H1 (cell line): ENCODE data around the gene TSPAN2. TPM values are rescaled to one million over a fixed set of nuclear protein-coding genes. Genes with fewer than 3 reads are reported as not detected.

Experiments used
- CTCF ChIA-PET: fragments of 300-600 bp; sonication (Branson Sonifier 250); formaldehyde crosslinking; loops from one replicate; lab custom pipeline; 2021; ENCODE audit not compliant: partially characterized antibody; lab: Charles Lee
- POLR2A ChIA-PET: fragments of 300-600 bp; sonication (Branson Sonifier 250); formaldehyde crosslinking; loops from one replicate; lab custom pipeline; 2021; ENCODE audit warnings: inconsistent platforms; ENCODE audit not compliant: partially characterized antibody; lab: Charles Lee
- DNase-seq, 2 experiments: peaks; one replicate each; pipeline versions ENCODE4 v3.0.0 to v3.0.0-alpha.2; 2010 to 2022; ENCODE audit warnings: low spot score in 2 of 2, low read depth in 1 of 2, mixed read lengths in 1 of 2
- FAIRE-seq: peaks from 2 replicates; lab custom pipeline; 2011; peaks lifted over from hg19 to GRCh38; lab: Jason Lieb, UNC
- H2AFZ ChIP-seq: 2 replicates; pipeline ENCODE4 v1.8.1; 2012; ENCODE audit warnings: low read length, inconsistent platforms
- H2AK5ac ChIP-seq: 2 replicates; pipeline ENCODE4 v1.6.1; 2013; ENCODE audit warnings: low read depth, low read length
- H2BK120ac ChIP-seq: replicated peaks from 2 replicates; pipeline ENCODE3; 2013; ENCODE audit warnings: low read depth, low read length, inconsistent platforms
- H2BK12ac ChIP-seq: 2 replicates; pipeline ENCODE4 v1.6.1; 2013; ENCODE audit warnings: low read depth, low read length
- H2BK15ac ChIP-seq: 2 replicates; pipeline ENCODE4 v1.6.1; 2013; ENCODE audit warnings: low read length
- H2BK20ac ChIP-seq: 2 replicates; pipeline ENCODE4 v1.6.1; 2013; ENCODE audit warnings: low read length
- H2BK5ac ChIP-seq: 2 replicates; pipeline ENCODE4 v1.6.1; 2013; ENCODE audit warnings: low read depth, low read length
- H3K14ac ChIP-seq: 2 replicates; pipeline ENCODE4 v1.6.1; 2013; ENCODE audit warnings: inconsistent platforms; ENCODE audit not compliant: insufficient read length
- H3K18ac ChIP-seq: 2 replicates; pipeline ENCODE4 v1.6.1; 2013; ENCODE audit warnings: low read length; ENCODE audit errors: extremely low read depth
- H3K23ac ChIP-seq: 2 replicates; pipeline ENCODE4 v1.6.1; 2013; ENCODE audit warnings: inconsistent platforms; ENCODE audit not compliant: insufficient read length
- H3K23me2 ChIP-seq: 2 replicates; pipeline ENCODE4 v1.6.1; 2013; ENCODE audit warnings: low read depth, low read length
- H3K27ac ChIP-seq: 2 replicates; pipeline ENCODE4 v1.6.1; 2011; ENCODE audit warnings: low read depth, low read length, inconsistent platforms
- H3K27me3 ChIP-seq, 4 experiments: replicated peaks in 1 of 4; 1 replicate in 1 of 4; 2 replicates in 3 of 4; pipeline versions ENCODE4 v1.6.1 to v1.8.1; 2011 to 2013; ENCODE audit warnings: low read length in 3 of 4, mild to moderate bottlenecking in 3 of 4, inconsistent platforms in 2 of 4, mixed read lengths in 2 of 4, moderate library complexity in 1 of 4; ENCODE audit not compliant: control insufficient read depth in 3 of 4, insufficient read depth in 3 of 4; ENCODE audit errors: extremely low read depth in 1 of 4
- H3K36me3 ChIP-seq, 4 experiments: 2 replicates each; pipeline versions ENCODE4 v1.6.1 to v1.8.1; 2011 to 2013; ENCODE audit warnings: mild to moderate bottlenecking in 4 of 4, low read length in 3 of 4, moderate library complexity in 2 of 4, control low read depth in 1 of 4, inconsistent platforms in 1 of 4; ENCODE audit not compliant: insufficient read depth in 4 of 4, control insufficient read depth in 2 of 4
- H3K4ac ChIP-seq: replicated peaks from 2 replicates; pipeline ENCODE3; 2013; ENCODE audit warnings: low read length, low read depth, mixed read lengths, inconsistent platforms; ENCODE audit not compliant: insufficient read length
- H3K4me1 ChIP-seq, 4 experiments: replicated peaks in 1 of 4; 1 replicate in 1 of 4; 2 replicates in 3 of 4; pipeline versions ENCODE4 v1.6.1 to v1.8.1; 2011 to 2013; ENCODE audit warnings: low read length in 3 of 4, inconsistent platforms in 2 of 4, mixed read lengths in 1 of 4; ENCODE audit not compliant: insufficient read depth in 4 of 4, control insufficient read depth in 3 of 4
- H3K4me2 ChIP-seq, 2 experiments: 2 replicates each; pipeline versions ENCODE4 v1.6.1 to v1.8.1; 2011 to 2013; ENCODE audit warnings: low read depth in 2 of 2, low read length in 2 of 2, control low read depth in 1 of 2, inconsistent platforms in 1 of 2, mild to moderate bottlenecking in 1 of 2; ENCODE audit not compliant: insufficient read depth in 1 of 2
- H3K4me3 ChIP-seq, 4 experiments: fragments of 200-600, 300-600 bp in 1 of 4; sonication (generic), shearing (Covaris generic), sonication (Bioruptor Twin) in 1 of 4; 2 replicates each; pipeline versions ENCODE4 v1.5.1 to v1.8.1; 2011 to 2016; ENCODE audit warnings: low read length in 4 of 4, low read depth in 3 of 4, control low read depth in 2 of 4, inconsistent platforms in 2 of 4, mild to moderate bottlenecking in 2 of 4, mixed read lengths in 1 of 4, moderate library complexity in 1 of 4; ENCODE audit not compliant: insufficient read depth in 2 of 4; ENCODE audit errors: extremely low read depth in 1 of 4
- H3K56ac ChIP-seq: replicated peaks from 2 replicates; pipeline ENCODE3; 2013; ENCODE audit warnings: low read depth, mild to moderate bottlenecking, mixed read lengths, low read length, inconsistent platforms; ENCODE audit not compliant: insufficient read length
- H3K79me1 ChIP-seq: 2 replicates; pipeline ENCODE4 v1.6.1; 2013; ENCODE audit warnings: low read depth, low read length, control low read depth
- H3K79me2 ChIP-seq, 2 experiments: 2 replicates each; pipeline versions ENCODE4 v1.6.1 to v1.8.1; 2012 to 2013; ENCODE audit warnings: low read length in 2 of 2, mild to moderate bottlenecking in 2 of 2, inconsistent platforms in 1 of 2; ENCODE audit not compliant: insufficient read depth in 2 of 2, control insufficient read depth in 1 of 2
- H3K9ac ChIP-seq, 4 experiments: replicated peaks in 1 of 4; 1 replicate in 1 of 4; 2 replicates in 3 of 4; pipeline versions ENCODE4 v1.6.1 to v1.8.1; 2011 to 2013; ENCODE audit warnings: low read depth in 3 of 4, low read length in 3 of 4, control low read depth in 2 of 4, mild to moderate bottlenecking in 2 of 4, moderate library complexity in 2 of 4, inconsistent platforms in 1 of 4; ENCODE audit errors: extremely low read depth in 1 of 4
- H3K9me3 ChIP-seq, 2 experiments: 2 replicates each; pipeline versions ENCODE4 v1.6.1 to v1.8.1; 2012 to 2013; ENCODE audit warnings: mild to moderate bottlenecking in 2 of 2, moderate library complexity in 2 of 2, control low read depth in 1 of 2, inconsistent platforms in 1 of 2, low read depth in 1 of 2, low read length in 1 of 2, mixed read lengths in 1 of 2; ENCODE audit not compliant: insufficient read depth in 2 of 2
- H4K20me1 ChIP-seq, 2 experiments: replicated peaks in 1 of 2; 2 replicates each; pipeline versions ENCODE3 to v1.8.1; 2011 to 2013; ENCODE audit warnings: inconsistent platforms in 2 of 2, low read length in 2 of 2, mild to moderate bottlenecking in 1 of 2; ENCODE audit not compliant: insufficient read depth in 2 of 2, control insufficient read depth in 1 of 2
- H4K5ac ChIP-seq: 2 replicates; pipeline ENCODE4 v1.6.1; 2013; ENCODE audit warnings: low read length, low read depth, mixed read lengths, inconsistent platforms; ENCODE audit not compliant: insufficient read length
- H4K8ac ChIP-seq: 2 replicates; pipeline ENCODE4 v1.8.0; 2013; ENCODE audit warnings: mild to moderate bottlenecking, moderate library complexity, low read length, inconsistent platforms; ENCODE audit not compliant: insufficient read depth; ENCODE audit errors: extremely low read depth
- H4K91ac ChIP-seq: replicated peaks from 2 replicates; pipeline ENCODE3; 2013; ENCODE audit warnings: low read length, mixed read lengths, inconsistent platforms; ENCODE audit not compliant: insufficient read length
- EP300 ChIP-seq, 2 experiments: IDR thresholded peaks; 1 replicate in 1 of 2; 2 replicates in 1 of 2; pipeline ENCODE4 v1.6.1; 2011 to 2012; ENCODE audit warnings: low read depth in 2 of 2, low read length in 2 of 2, mild to moderate bottlenecking in 2 of 2, borderline replicate concordance in 1 of 2, inconsistent platforms in 1 of 2, moderate library complexity in 1 of 2
- POLR2AphosphoS5 ChIP-seq: IDR thresholded peaks from 2 replicates; pipeline ENCODE4 v1.6.1; 2011; ENCODE audit warnings: low read depth, low read length
- POU5F1 ChIP-seq: IDR thresholded peaks from 2 replicates; pipeline ENCODE4 v1.6.1; 2011; ENCODE audit warnings: low read depth, mild to moderate bottlenecking, low read length, moderate library complexity
- RBBP5 ChIP-seq: IDR thresholded peaks from 2 replicates; pipeline ENCODE4 v1.7.1; 2012; ENCODE audit warnings: low read depth, mild to moderate bottlenecking, inconsistent platforms, low read length, moderate library complexity, borderline replicate concordance
- SIX5 ChIP-seq: IDR thresholded peaks from 2 replicates; pipeline ENCODE4 v1.6.1; 2011; ENCODE audit warnings: mild to moderate bottlenecking, low read depth, low read length
- SRF ChIP-seq: IDR thresholded peaks from 2 replicates; pipeline ENCODE4 v1.6.1; 2011; ENCODE audit warnings: mild to moderate bottlenecking, low read depth, low read length, moderate library complexity
- WGBS, 2 experiments: shearing (Covaris generic) in 1 of 2; methylation state at CpG; one replicate each; pipeline versions ENCODE4 v1.1.6 to v1.1.7; 2013 to 2015; ENCODE audit warnings: low lambda C conversion rate in 2 of 2, mixed read lengths in 2 of 2, inconsistent platforms in 1 of 2, low coverage in 1 of 2, missing lambda C conversion rate in 1 of 2; ENCODE audit not compliant: insufficient replicate concordance in 2 of 2, insufficient coverage in 1 of 2, insufficient read length in 1 of 2; ENCODE audit errors: extremely low coverage in 1 of 2, missing lambda C conversion rate in 1 of 2; 5-methylcytosine and 5-hydroxymethylcytosine counted together
- polyA plus RNA-seq, 7 experiments: library from polyadenylated mRNA; depleted of rRNA in 3 of 7; stranded (reverse) in 5 of 7; unstranded in 2 of 7; fragments of >200 nt in 5 of 7; fragments of 200-250 nt in 2 of 7; gene quantifications; 1 replicate in 5 of 7; 2 replicates in 1 of 7; 4 replicates in 1 of 7; pipeline versions ENCODE4 v1.2.1 to v1.2.3, GENCODE V29; 2011 to 2013; ENCODE audit warnings: missing spikeins in 2 of 7, mixed read lengths in 2 of 7
- total RNA-seq: library from RNA; stranded (reverse); fragmentation: NEBNext Ultra II Directional; extraction: Animal tissue kit (Norgen Biotek cat#: 25700); gene quantifications from 2 replicates; pipeline ENCODE4 v1.2.1, GENCODE V29; 2021

TSPAN2 gene
- total and polyA plus RNA-seq, 2 of the 8 experiments (the other 6 are each of a cell fraction or from before 2014, with no cell fraction given), result 7.4 to 14.2 TPM

- H3K4ac ChIP-seq, result no peak overlapping the region
- no peak overlapping the region for H3K18ac ChIP-seq
- H3K4me1 ChIP-seq, result no peaks in the 10 kb centered on the region
- 100% methylated on average over 1 of the region's 1 CpG; no CpG with 5 or more reads in 1 of the 2 experiments for WGBS, 2 experiments
- H4K8ac ChIP-seq, result no peak overlapping the region; the same call in 1 of the 2 replicates
- H3K14ac ChIP-seq, result no peak overlapping the region
- POLR2A ChIA-PET, result no interaction called here
- H3K9me3 ChIP-seq, result no peaks in the 10 kb centered on the region
- no peaks in the 10 kb centered on the region for H3K79me2 ChIP-seq
- no peaks in the 10 kb centered on the region for H3K36me3 ChIP-seq
- H2BK20ac ChIP-seq, result no peak overlapping the region
- H3K4me3 ChIP-seq, result no peak overlapping the region
- no peak for DNase-seq
- H2AK5ac ChIP-seq, result no peak overlapping the region
- no peak for TF ChIP-seq POU5F1
- TF ChIP-seq SIX5, result no peak
- TF ChIP-seq EP300 (IDR thresholded peaks at IDR 0.05; ENCODE audit: borderline replicate concordance in 1 of 2, low read depth in 2 of 2, low read length in 2 of 2), result no peak
- TF ChIP-seq RBBP5, result no peak
- no peak for TF ChIP-seq POLR2AphosphoS5
- TF ChIP-seq SRF, result no peak
- no peak overlapping the region for H2AFZ ChIP-seq
- no peaks in the 10 kb centered on the region for H3K79me1 ChIP-seq
- H3K56ac ChIP-seq, result no peak overlapping the region
- no peaks in the 10 kb centered on the region for H3K27me3 ChIP-seq
- H3K23ac ChIP-seq, result no peak overlapping the region
- no peak overlapping the region for H3K4me2 ChIP-seq
- no peak overlapping the region for H2BK5ac ChIP-seq
- H2BK15ac ChIP-seq, result no peak overlapping the region
- no peaks in the 10 kb centered on the region for H4K20me1 ChIP-seq
- H4K91ac ChIP-seq, result no peak overlapping the region
- H3K23me2 ChIP-seq, result no peaks in the 10 kb centered on the region
- H2BK120ac ChIP-seq, result no peak overlapping the region
- H4K5ac ChIP-seq, result no peak overlapping the region
- no peak overlapping the region for H3K9ac ChIP-seq
- H3K27ac ChIP-seq, result no peak overlapping the region
- CTCF ChIA-PET, result interaction anchor here (0.6 to 2.9 kb wide), 4 partner anchors 13 to 642 kb away, joined by 3 to 8 read pairs (median 4); no protein-coding TSS in a partner anchor
- H2BK12ac ChIP-seq, result no peak overlapping the region
- FAIRE-seq, result no peak
Observed at GRCh38 chr1:115012006-115012405, 77.3 kb downstream of the TSPAN2 start.
